HepG2 (cell line): Measurements from ENCODE around the gene ARMC2. TPM values are rescaled to one million over a fixed set of nuclear protein-coding genes. Genes with fewer than 3 reads are reported as not detected.

Experiments
- ATAC-seq: fragments of 200-7000 bp; cut with Tn5 transposase; 3 replicates; pipeline ENCODE4 v1.9.1; 2020; ENCODE audit warnings: mild to moderate bottlenecking, moderate library complexity
- BruUV-seq: library from RNA; stranded (reverse); fragments of 400-500 nt; replicated peaks from 2 replicates; lab custom pipeline; 2021; lab: Mats Ljungman, UMichigan
- CTCF ChIA-PET: fragments of 300-600 bp; formaldehyde crosslinking; extraction: SDS; loops from one replicate; lab custom pipeline; 2021; ENCODE audit warnings: low total read pairs, inconsistent platforms, low intra/inter-chr PET ratio; lab: Yijun Ruan, JAX
- POLR2A ChIA-PET: fragments of 350-600 bp; sonication (Branson Sonifier 250); formaldehyde crosslinking; loops from one replicate; lab custom pipeline; 2020; ENCODE audit warnings: antibody characterized with exemption, inconsistent platforms; lab: Yijun Ruan, JAX
- DNase-seq: peaks from one replicate; pipeline ENCODE4 v3.0.0-alpha.2; 2015; ENCODE audit warnings: low spot score
- FAIRE-seq: peaks from 3 replicates; lab custom pipeline; 2011; peaks lifted over from hg19 to GRCh38; lab: Jason Lieb, UNC
- H2AFZ ChIP-seq: one replicate; pipeline ENCODE4 v1.6.1; 2011; ENCODE audit warnings: low read length, inconsistent platforms
- H3K27ac ChIP-seq: fragments of 300-600 bp; 3 replicates; pipeline ENCODE4 v1.8.0; 2011; ENCODE audit warnings: mixed run types, mild to moderate bottlenecking, mixed read lengths, low read length, inconsistent platforms; ENCODE audit not compliant: insufficient read depth; ENCODE audit errors: extremely low read length
- H3K27me3 ChIP-seq, 2 experiments: fragments of 200-600 bp in 1 of 2; 2 replicates in 1 of 2; 3 replicates in 1 of 2; pipeline versions ENCODE4 v1.6.0 to v1.8.0; 2011; ENCODE audit warnings: low read length in 2 of 2, mild to moderate bottlenecking in 2 of 2, moderate library complexity in 2 of 2, inconsistent platforms in 1 of 2; ENCODE audit not compliant: insufficient read depth in 2 of 2, control insufficient read depth in 1 of 2
- H3K36me3 ChIP-seq, 2 experiments: fragments of 200-600 bp in 1 of 2; replicated peaks in 1 of 2; 2 replicates in 1 of 2; 3 replicates in 1 of 2; pipeline versions ENCODE4 v1.5.1 to v1.8.0; 2011; ENCODE audit warnings: low read length in 2 of 2, inconsistent platforms in 1 of 2; ENCODE audit not compliant: insufficient read depth in 2 of 2, control insufficient read depth in 1 of 2
- H3K4me1 ChIP-seq: 2 replicates; pipeline ENCODE4 v1.5.1; 2012; ENCODE audit warnings: low read length, inconsistent platforms; ENCODE audit not compliant: insufficient read depth
- H3K4me2 ChIP-seq: 2 replicates; pipeline ENCODE4 v1.6.0; 2011; ENCODE audit warnings: low read depth, low read length, inconsistent platforms
- H3K4me3 ChIP-seq, 3 experiments: fragments of 200-600 bp in 1 of 3; sonication (generic), shearing (Covaris generic) in 1 of 3; replicated peaks in 1 of 3; 2 replicates each; pipeline ENCODE4 v1.5.1; 2011 to 2016; ENCODE audit warnings: low read length in 3 of 3, inconsistent platforms in 2 of 3, low read depth in 2 of 3, mild to moderate bottlenecking in 2 of 3, control low read depth in 1 of 3, mixed read lengths in 1 of 3; ENCODE audit not compliant: insufficient read depth in 1 of 3
- H3K79me2 ChIP-seq: one replicate; pipeline ENCODE4 v1.6.1; 2011; ENCODE audit warnings: low read length, inconsistent platforms; ENCODE audit not compliant: insufficient read depth
- H3K9ac ChIP-seq: 2 replicates; pipeline ENCODE4 v1.6.0; 2011; ENCODE audit warnings: mild to moderate bottlenecking, low read depth, low read length, inconsistent platforms; ENCODE audit not compliant: insufficient read depth
- H3K9me3 ChIP-seq: 2 replicates; pipeline ENCODE4 v1.5.1; 2012; ENCODE audit warnings: mild to moderate bottlenecking, low read length
- H4K20me1 ChIP-seq: 2 replicates; pipeline ENCODE4 v1.6.0; 2011; ENCODE audit warnings: inconsistent platforms, mild to moderate bottlenecking, low read length, moderate library complexity; ENCODE audit not compliant: insufficient read depth
- HNRNPLL ChIP-seq: fragments of 200-400 bp; formaldehyde crosslinking; IDR thresholded peaks from 2 replicates; pipeline ENCODE4 v1.6.1; 2017; ENCODE audit warnings: mild to moderate bottlenecking, low read depth, low read length; ENCODE audit not compliant: poor library complexity, severe bottlenecking
- NBN ChIP-seq: fragments of 450-650 bp; conservative IDR thresholded peaks from 2 replicates; pipeline ENCODE4 v1.6.1; 2017
- NKX3-1 ChIP-seq: sonication (generic); formaldehyde crosslinking; IDR thresholded peaks from 2 replicates; pipeline ENCODE4 v1.5.0; 2020; ENCODE audit warnings: missing genetic modification reagents
- SKI ChIP-seq: fragments of 450-650 bp; IDR thresholded peaks from one replicate; pipeline ENCODE4 v1.6.1; 2018; ENCODE audit warnings: mild to moderate bottlenecking; ENCODE audit not compliant: partially characterized antibody
- SKIL ChIP-seq: sonication (generic); formaldehyde crosslinking; IDR thresholded peaks from 2 replicates; pipeline ENCODE4 v1.8.0; 2022; ENCODE audit warnings: missing genetic modification reagents, mild to moderate bottlenecking, moderate library complexity, borderline replicate concordance
- TAF1 ChIP-seq: sonication (generic); formaldehyde crosslinking; IDR thresholded peaks from 2 replicates; pipeline ENCODE4 v1.4.0; 2020; ENCODE audit warnings: missing genetic modification reagents
- TGIF2 ChIP-seq: IDR thresholded peaks from 2 replicates; pipeline ENCODE4 v1.6.1; 2016; ENCODE audit warnings: control low read depth, missing compliant biosample characterization
- ZBTB14 ChIP-seq: sonication (generic); formaldehyde crosslinking; IDR thresholded peaks from 2 replicates; pipeline ENCODE4 v1.4.0; 2020; ENCODE audit warnings: missing genetic modification reagents
- ZFX ChIP-seq: sonication (generic); formaldehyde crosslinking; IDR thresholded peaks from 2 replicates; pipeline ENCODE4 v1.4.0; 2020; ENCODE audit warnings: mild to moderate bottlenecking, low read depth, missing genetic modification reagents, moderate library complexity
- ZMYM4 ChIP-seq: sonication (generic); formaldehyde crosslinking; IDR thresholded peaks from 2 replicates; pipeline ENCODE4 v1.8.1; 2023; ENCODE audit warnings: mild to moderate bottlenecking, missing genetic modification reagents
- ZNF670 ChIP-seq: sonication (generic); formaldehyde crosslinking; IDR thresholded peaks from 2 replicates; pipeline ENCODE4 v1.8.0; 2022; ENCODE audit warnings: mild to moderate bottlenecking, missing genetic modification reagents, borderline replicate concordance
- ZNF704 ChIP-seq: sonication (generic); formaldehyde crosslinking; IDR thresholded peaks from 2 replicates; pipeline ENCODE4 v1.8.1; 2023; ENCODE audit warnings: mild to moderate bottlenecking, inconsistent platforms, moderate library complexity, missing genetic modification reagents, borderline replicate concordance
- WGBS: methylation state at CpG from one replicate; pipeline ENCODE4 v1.1.6; 2017; ENCODE audit warnings: low lambda C conversion rate; 5-methylcytosine and 5-hydroxymethylcytosine counted together
- in situ Hi-C: cut with HindIII; loops from 2 replicates; pipeline ENCODE4 v1.10.0; 2017; ENCODE audit warnings: low pct_unique_long_range_greater_than_20kb; ENCODE audit not compliant: extremely low pct_ligation_motif_present
- intact Hi-C: fragments of 100-400 bp; cut with micrococcal nuclease; formaldehyde crosslinking; loops from one replicate; pipeline ENCODE4 v1.10.0; 2022; ENCODE audit not compliant: unreplicated experiment
- polyA plus RNA-seq, 8 experiments: library from polyadenylated mRNA; depleted of rRNA in 3 of 8; stranded (reverse) in 7 of 8; unstranded in 1 of 8; fragments of >200 nt; fragmentation: Illumina TruSeq in 4 of 8; extraction: Trizol in 4 of 8; gene quantifications; 2 replicates each; pipeline versions ENCODE4 v1.2.1 to v1.2.3, GENCODE V29; 2011 to 2016; ENCODE audit warnings: low read depth in 4 of 8, missing spikeins in 1 of 8, mixed read lengths in 1 of 8; ENCODE audit not compliant: insufficient read depth in 1 of 8
- total RNA-seq, 5 experiments: library from RNA; depleted of rRNA; stranded (reverse); fragments of >200 nt; fragmentation: Illumina TruSeq; extraction: Trizol; gene quantifications; 2 replicates each; pipeline ENCODE4 v1.2.3, GENCODE V29; 2016; ENCODE audit warnings: low read depth in 1 of 5
- TF ChIP-seq, protein P1 (sequence below): sonication (generic); formaldehyde crosslinking; IDR thresholded peaks from 2 replicates; pipeline ENCODE4 v1.4.0; 2020; ENCODE audit warnings: missing genetic modification reagents, low read depth, mild to moderate bottlenecking, borderline replicate concordance

Gene ARMC2
- total and polyA plus RNA-seq, 2 of the 13 experiments (the other 11 are each of a cell fraction or from before 2014, with no cell fraction given), result 1.4 to 3.2 TPM

DNA sequence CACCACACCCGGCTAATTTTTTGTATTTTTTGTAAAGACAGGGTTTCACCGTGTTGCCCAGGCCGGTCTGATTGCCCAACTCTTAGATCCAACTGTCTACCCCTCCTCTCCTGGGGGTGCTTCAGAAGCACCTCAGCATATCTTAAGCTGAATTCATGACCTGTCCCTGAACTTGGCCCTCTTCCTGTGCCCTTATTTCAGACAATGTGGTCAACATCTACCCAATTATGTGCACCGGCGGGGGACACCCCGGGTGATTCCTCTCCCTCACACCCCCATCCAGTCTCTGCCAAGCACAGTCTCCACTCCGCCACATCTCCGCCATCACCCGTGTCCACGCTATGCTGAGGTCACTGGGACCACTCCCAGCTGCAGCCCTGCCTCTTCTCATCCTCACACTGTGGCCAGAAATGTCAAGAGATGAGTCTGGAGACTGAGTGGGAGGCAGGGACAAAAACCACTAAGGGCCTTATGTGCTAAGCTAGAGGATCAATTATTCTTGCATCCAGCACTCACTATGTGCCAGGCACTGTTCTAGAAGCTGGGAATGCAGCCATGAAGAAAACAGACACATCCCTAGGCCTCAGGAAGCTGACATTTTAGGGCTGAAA is 111.9 kb downstream of the ARMC2 start:
- intact Hi-C loops (no loop called here), in situ Hi-C loops (no loop called here)
- 52% methylated on average over 10 of the region's 10 CpGs for WGBS
- H3K9me3 ChIP-seq, result no peaks in the 10 kb centered on the region
- DNase-seq, result no peak
- ChIA-PET CTCF (no interaction called here), POLR2A (no interaction called here)
- H3K79me2 ChIP-seq, result no peaks in the 10 kb centered on the region
- H3K27ac ChIP-seq, result no peak overlapping the region
- H2AFZ ChIP-seq, result no peak overlapping the region
- no peak overlapping the region for H3K4me2 ChIP-seq
- no peaks in the 10 kb centered on the region for H4K20me1 ChIP-seq
- no TSS peak for BruUV-seq
- H3K4me3 ChIP-seq, result no peak overlapping the region
- FAIRE-seq, result no peak
- no peak overlapping the region for H3K9ac ChIP-seq
- TF ChIP-seq ZMYM4 (CRISPR knock-in tag) (no peak), ZNF670 (CRISPR knock-in tag) (no peak)
- peaks cover 11% of the 10 kb centered on the region for H3K4me1 ChIP-seq
- H3K36me3 ChIP-seq, result no peaks in the 10 kb centered on the region
- H3K27me3 ChIP-seq, result peaks cover 1 to 19% of the 10 kb centered on the region in 2 experiments; a peak in 2 of 5 replicates
- no peak for ATAC-seq

DNA sequence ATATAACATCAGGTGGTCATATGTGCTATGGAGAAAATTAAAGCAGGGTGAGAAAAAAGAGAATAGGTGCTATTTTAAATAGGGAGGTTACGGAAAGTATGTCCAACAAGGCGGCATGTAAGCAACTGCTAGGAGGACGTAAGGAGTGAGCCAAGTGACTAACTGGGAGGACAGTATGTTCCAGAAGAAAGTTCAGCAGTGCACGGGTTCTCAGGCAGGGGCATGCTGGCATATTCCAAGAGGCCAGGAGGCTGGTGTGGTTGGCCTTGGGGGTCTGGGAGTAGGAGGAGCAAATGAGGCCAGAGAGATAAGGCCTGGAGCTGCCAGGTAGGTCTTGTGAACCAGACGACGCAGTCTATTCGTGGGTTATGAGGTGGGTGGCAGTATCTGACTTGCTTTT is 112.4 kb downstream of the ARMC2 start:
- CTCF ChIA-PET, result no interaction called here
- no TSS peak for BruUV-seq
- H3K9ac ChIP-seq, result no peak overlapping the region
- no peaks in the 10 kb centered on the region for H3K79me2 ChIP-seq
- 70% methylated on average over 7 of the region's 7 CpGs for WGBS
- intact Hi-C loops, result no loop called here
- no peaks in the 10 kb centered on the region for H3K36me3 ChIP-seq
- H4K20me1 ChIP-seq, result no peaks in the 10 kb centered on the region
- DNase-seq (no peak), FAIRE-seq (no peak), ATAC-seq (no peak)
- in situ Hi-C loops, result no loop called here
- no peak overlapping the region for H2AFZ ChIP-seq
- H3K27ac ChIP-seq, result no peak overlapping the region
- H3K9me3 ChIP-seq, result no peaks in the 10 kb centered on the region
- peaks cover 0 to 16% of the 10 kb centered on the region in 2 experiments; a peak in 2 of 5 replicates for H3K27me3 ChIP-seq
- H3K4me2 ChIP-seq, result no peak overlapping the region
- peaks cover 11% of the 10 kb centered on the region for H3K4me1 ChIP-seq
- POLR2A ChIA-PET, result no interaction called here
- no peak overlapping the region for H3K4me3 ChIP-seq
- TF ChIP-seq HNRNPLL (no peak), TGIF2 (CRISPR knock-in tag) (no peak), SKI (no peak), SKIL (CRISPR knock-in tag) (no peak), ZFX (CRISPR knock-in tag) (no peak), ZNF704 (CRISPR knock-in tag) (no peak), ZBTB14 (CRISPR knock-in tag) (no peak), TAF1 (no peak), NKX3-1 (CRISPR knock-in tag) (no peak), NBN (no peak)
- TF ChIP-seq, protein P1, sequence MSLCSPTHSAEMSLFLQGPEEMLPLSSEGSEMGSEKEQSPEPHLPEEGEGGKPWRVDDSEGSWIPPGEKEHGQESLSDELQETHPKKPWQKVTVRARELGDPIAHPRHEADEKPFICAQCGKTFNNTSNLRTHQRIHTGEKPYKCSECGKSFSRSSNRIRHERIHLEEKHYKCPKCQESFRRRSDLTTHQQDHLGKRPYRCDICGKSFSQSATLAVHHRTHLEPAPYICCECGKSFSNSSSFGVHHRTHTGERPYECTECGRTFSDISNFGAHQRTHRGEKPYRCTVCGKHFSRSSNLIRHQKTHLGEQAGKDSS (CRISPR knock-in tag), result no peak
